ENCODE results near the gene E2F2.

E2F2 gene

DNA sequence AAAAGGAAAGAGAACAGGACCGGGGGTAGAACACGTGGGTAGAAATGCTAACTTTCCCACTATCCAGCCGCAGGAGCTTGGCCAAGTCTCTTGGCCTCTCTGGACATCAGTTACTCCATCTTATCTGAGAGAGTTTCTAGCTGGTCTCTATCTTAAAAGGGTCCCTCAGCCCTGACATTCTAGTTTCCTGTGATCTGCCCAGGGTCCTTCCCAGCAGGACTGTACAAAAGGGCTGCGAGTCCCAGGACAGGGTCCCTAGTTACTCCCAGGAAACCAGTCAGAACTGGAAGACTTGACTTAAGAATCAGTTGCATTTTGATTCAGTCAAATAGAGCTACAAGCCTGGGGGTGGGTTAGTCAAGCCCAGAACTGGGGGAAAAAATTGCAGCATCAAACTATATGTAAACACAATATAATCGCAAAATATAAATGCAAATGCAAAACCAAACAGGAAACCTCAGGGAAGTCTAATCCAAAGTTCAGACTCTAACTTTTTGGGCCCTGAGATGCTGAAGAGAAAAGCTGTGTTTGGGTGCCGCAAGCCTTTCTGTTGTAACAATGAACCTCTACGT, 49.9 kb downstream of the E2F2 start:
- no peak for DNase-seq

DNA sequence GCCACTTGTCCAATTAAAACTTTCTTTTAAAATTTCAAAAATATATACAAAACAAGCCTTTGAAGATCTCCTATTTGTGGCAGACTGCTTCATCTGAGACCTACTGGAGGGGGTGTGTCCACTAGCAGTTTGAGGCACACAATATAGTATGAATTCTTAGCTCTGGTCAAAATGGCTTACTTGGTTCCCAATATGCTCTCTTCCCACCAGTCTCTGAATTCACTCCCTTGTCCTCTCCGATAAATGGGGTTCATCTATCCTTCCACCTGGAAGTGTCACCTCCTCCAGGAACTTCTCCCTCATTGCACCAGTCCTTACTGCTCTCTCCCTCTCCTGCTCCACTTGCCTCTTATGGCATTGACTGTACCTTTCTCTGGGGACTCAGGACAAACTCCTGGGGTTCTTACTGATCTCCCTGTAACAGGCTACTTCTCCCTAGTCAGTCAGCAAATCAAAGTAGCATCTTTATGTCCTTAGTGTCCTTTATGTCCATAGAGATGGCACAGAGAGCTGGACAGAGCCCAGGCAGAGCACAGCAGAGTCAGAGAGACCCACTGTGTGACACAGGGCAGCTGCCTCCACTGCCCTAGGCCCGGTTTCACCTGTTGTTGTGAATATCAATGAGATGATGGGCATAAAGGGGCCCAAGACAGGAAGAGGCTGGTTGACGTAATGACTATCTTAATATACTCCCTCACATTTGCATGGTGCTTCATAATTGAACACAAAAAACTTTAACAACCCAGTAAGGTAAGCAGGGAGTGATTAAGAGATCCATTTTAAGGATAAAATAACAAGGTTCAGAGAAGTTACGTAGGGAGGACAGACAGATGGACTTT, 50.6 kb downstream of the E2F2 start:
- DNase-seq, result no peak

DNA sequence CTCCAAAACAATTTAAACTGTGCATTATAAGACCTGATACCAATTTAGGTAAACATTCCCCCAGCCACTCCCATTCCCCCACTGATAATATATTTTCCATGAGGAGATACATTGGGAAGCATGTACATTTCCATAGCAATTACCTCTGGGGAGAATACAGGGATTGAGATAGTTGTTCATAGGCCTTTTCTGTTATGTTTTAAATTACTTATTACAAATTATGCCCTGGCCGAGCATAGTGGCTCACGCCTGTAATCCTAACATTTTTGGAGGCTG, 51.4 kb downstream of the E2F2 start:
- DNase-seq, result no peak

DNA sequence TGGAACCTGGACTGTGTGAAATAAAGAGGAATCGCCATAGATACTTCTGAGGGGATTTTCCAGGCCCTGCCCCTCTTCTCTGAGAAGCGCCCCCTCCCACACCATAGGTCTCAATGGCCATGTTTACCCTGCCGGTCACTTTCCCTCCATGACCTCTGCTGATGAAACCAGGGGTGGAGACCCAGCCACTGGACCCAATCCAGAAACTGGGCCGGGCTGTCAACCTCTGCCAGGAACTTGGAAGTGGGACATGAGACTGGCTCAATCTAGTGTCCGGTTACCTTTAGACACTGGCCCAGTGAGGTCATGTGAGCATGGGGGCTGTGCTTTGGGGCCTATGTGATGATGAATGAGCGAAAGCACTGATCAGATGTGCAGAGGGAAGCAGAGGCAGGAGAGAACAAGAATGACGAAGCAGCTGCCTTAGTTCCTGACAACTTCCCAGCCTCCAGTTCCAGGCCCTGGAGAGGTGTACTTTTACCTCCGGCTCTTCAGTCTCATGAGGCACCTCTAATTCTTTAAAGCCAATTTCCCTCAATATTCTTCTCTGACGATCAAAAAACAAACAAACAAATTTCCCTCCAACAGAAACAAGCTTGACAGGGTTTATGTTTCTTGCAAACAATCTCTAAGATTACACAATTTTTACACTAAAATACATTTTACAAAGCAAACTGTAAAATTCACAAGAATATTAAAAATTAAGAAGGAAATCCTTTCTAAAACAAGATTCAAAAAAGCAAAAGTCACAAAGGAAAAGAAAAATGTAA, 52.0 kb downstream of the E2F2 start:
- DNase-seq, result no peak

DNA sequence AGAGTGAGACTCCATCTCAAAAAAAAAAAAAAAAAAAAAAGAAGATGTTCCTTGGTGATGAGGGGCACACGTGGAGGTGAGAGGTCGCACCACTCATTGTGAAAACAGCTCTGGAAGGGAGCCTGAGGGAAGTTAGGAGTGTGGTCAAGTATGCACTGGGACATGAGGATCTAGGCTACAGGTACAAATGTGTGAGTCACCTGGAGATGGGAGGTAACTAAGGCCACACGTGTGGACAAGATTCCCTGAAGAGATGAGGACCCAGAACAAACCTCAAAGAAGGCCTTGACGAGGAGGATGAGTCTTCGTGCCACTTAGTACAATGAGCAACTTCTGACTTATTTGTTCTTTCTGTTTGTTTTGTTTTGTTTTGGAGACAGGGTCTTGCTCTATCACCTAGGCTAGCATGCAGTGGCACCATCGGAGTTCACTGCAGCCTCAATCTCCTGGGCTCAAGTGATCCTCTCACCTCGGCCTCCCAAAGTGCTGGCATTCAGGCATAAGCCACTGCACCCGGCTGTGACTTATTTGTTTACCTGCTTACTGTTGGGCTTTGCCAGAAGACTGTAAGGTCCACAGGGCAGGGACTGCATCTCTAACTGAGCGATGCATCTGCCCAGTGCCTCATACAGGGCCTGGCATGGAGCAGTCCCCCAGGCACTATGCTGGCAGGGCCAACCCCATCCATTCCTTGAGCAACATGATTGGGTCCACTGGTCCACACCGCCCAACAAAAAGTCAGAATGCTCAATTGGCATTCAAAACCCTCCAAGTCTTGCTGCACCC, 53.5 kb downstream of the E2F2 start:
- DNase-seq, result no peak

DNA sequence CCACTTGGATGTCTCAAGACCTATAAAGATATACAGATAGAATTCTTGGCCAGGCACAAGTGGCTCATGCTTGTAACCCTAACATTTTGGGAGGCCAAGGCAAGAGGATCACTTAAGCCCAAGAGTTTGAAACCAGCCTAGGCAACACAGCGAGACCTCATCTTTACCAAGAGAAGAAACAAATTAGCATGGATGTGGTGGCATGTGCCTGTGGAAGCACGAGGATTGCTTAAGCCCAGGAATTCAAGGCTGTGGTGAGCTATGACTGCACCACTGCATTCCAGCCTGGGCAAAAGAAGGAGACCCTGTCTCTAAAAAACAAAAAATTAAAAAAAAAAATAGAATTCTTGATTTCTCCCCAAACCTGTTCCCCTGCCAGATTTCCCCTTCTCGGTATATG, 55.4 kb downstream of the E2F2 start:
- no peak for DNase-seq

DNA sequence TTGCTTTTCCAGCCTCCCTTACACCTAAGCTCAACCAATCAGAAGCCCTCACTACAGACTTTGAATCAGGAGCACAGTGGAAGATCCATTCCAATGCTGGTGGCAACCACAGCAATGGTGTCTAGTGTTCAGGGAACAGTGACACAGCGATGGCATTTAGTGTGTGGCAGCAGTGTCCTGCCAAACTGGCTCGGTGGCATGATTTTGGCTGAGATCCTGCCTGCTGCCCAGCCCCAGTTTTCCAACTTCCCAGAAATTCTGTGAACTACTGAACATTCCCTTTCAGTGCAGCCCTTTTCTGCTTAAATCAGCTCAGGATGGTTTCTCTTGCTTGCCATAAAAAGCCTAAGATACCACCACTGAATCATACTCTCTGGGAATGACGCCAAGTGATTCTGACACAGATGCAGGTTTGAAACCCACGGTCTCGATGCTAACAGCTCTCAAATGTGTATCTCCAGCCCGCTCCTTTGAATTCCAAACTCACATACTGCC, 55.9 kb downstream of the E2F2 start:
- no peak for DNase-seq

DNA sequence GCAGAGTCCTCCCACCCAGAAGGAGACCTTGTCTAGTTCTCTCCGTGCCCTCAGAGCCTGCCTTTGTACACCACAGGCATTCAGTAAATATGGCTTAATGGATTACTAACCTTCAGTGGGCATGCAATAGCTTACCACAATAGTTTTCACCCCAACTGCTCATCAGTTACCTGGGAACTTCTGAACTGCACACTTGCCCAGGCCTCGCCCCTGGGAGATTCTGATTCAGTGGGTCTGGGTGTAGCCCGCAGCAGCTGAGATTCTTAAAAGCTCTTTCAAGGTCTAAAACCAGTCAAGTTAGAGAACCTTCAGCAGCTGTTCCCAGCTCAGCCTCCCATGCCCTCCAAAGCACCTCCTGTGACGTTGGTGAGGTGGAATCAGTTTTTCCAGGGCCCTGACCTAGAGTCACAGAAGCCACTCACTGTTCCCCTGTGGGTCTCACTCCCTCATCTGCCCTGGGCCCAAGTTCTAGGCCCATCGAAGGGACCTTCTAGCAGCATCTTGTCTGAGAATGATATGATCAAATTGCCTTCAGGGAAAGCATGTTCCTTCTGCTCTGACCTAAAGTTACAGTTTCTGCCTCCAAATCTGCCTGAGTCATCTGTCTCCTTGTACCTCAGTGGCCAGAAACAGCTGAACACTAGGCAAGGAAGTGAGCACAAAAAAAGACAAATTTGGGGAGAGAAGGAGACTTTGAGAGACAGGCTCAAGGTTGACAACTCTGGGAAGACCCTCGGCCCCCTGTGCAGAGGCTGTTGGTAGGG, 57.8 kb downstream of the E2F2 start:
- DNase-seq, result no peak

DNA sequence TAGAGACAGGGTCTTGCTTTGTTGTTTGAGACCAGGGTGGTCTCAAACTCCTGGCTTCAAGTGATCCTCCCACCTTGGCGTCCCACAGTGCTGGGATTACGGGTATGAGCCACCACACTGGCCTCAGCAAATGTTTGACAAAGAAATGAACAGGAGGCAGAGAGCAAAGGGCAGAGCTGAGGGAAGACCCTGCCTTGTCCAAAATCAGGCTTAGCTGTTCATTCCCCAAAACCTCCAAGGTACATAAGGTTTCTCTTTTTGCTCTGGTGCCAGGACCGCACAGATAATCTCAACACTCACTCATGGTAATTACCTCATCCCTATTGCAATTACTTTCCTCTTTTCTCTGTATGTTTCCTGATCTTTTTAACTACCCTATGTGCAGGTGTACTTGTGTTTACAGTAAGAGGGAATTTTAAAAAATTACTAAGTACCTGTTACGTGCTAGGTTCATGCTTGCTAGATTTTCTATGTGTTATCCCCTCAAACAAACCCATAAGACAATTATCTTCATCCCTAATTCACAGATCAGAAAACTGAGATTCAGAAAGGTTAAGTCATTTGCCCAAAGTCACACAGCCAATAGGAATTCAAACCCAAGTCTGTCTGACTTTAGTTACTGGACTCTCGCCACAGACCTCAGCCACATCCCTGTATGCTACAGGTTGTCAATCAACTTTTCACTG, 58.5 kb downstream of the E2F2 start:
- DNase-seq, result no peak

DNA sequence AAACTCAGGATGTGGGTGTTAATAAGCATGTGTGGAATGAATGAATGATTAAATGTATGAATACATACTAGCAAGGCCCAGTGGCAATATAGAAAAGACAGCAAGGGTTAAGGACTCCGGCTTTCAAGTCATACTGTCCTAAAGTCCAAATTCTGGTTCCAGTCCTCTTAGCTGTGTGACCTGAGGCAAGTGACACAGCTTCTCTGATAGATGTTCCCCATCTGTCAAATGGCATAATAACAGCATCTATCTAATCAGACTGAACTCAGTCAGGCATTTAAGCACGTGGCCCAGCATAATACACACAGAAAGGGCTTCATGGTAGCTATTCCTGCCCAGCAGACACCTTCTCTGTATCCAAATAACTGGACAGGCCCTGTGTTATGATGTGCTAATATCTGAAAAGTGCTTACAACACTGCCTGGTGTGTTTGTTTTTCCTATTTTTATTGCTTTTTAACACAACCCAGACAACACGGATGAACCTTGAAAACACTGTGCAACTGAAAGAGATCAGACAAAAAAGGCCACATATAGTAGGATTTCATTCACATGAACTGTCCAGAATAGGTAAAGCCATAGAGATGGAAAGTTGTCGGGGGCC, 59.5 kb downstream of the E2F2 start:
- no peak for DNase-seq

DNA sequence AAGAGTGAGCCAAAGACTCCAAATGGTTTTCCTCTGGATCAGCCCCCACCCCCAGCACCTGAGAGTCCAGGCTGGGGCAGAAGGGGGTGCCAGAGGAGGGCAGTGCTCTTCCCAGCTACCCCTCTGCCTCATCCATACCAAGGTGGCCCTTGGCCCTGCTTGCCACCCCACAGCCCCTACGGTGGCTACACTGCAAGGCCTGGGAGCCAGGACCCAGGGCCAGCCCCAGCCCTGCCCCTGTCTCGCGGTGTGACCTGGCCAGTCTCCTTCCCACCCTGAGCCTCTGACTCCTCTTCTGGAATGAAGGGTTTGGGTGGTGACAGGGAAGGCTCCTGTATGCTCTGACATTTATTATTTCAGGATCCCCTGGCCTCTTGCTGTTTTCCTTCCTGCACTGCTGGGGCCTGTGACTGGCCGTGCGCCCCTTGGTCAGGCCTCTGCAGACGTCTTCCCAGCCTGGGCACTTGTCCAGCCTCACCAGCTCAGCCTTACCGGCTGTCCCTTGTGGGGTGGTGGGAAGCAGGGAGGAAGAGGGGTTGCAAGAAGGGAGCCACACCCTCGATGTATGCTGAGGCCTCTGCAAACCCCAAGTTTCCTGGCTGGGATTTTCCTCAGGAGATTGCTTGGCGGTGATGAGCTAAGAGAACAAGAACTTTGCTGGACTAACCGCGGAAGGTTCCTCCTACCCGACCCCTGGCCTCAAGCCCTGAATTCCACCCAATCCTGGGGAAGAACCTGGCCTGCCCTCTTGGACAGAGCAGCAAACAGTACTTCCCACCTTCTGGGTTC, 60.6 kb downstream of the E2F2 start:
- no peak for DNase-seq

DNA sequence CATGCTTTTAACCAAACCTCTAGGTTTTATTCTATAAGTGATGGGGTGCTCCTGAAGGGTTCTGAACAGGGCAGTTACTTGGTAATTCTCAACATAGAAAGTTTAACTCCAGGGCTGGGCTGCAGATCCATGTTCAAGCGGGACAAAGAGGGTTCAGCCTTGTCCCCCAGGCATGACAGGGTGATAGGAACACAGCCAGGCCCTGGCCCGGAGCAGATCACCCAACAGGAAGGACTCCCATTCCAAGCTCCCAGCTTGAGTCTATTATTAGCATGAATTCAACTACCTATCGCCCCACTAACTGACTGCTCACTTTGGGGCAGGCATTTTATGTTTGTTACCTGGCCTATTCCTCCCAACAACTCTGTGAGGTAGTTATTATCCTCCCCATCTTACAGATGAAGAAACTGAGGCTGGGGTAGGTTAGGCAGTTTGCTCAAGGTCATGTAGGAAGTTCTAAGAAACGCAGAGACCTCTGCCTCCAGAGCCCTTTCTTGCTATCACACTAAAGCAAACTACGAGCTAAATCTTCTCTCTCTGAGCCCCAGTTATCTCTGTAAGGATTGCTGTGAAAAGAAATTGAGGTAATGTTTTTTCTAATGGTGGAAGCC, 61.6 kb downstream of the E2F2 start:
- DNase-seq, result no peak

DNA sequence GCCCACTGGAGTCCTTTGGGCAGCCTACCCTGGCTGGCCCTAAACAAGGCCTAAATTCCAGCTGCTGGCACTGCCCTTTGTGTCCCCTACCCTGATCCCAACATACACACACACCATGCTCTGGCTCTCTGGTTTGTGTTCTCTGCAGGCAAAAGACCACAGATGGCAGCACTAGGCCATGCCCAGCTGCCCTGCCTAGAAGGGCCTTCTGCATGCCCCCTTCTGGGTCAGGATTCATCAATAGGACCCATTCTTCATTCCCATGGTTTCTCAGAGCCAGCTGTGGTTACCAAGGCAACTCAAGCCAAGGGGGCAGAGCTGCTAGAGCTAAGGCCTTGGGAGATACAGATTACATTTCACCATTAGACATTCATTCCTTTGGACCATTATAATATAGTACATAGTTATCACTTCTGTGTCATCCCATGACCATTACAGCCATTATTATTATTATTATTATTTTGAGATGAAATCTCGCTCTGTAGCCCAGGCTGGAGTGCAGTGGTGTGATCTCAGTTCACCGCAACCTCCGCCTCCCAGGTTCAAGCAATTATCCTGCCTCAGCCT, 64.5 kb downstream of the E2F2 start:
- DNase-seq, result no peak

DNA sequence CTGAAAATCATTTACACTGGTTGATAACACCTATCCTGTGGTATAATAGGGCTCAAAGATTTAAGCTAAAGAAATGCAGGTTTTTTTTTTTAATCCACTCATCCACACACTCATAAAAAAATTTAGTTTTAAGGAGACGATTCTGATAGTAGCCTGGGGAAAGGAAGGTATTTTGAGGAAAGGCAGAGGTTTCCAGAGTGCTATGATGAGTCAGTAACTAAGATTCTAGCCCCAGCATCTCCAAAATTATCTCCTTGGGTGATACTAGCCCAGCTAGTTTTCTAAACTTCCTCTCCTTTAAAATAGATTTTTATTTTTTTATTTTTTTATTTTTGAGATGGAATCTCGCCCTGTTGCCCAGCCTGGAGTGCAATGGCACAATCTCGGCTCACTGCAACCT, 67.7 kb downstream of the E2F2 start:
- no peak for DNase-seq

DNA sequence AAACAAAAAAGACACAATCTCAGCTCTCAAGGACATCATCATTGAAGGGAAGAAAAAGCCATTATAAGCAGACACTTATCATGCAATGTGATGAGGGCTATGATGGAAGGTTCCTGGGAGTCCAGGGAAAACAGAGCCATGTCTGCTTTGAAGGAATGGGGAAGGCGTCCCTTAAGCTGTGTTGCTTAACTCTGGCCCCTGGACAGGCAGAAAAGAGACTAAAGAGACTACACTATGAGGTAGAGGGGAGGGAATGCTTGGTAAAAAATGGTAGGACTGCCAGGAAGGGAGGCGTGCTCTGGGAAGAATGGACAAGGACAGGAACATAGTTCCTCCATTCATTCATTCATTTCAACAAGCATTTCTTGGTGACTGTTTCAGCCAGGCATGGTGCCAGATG, 68.3 kb downstream of the E2F2 start:
- no peak for DNase-seq

DNA sequence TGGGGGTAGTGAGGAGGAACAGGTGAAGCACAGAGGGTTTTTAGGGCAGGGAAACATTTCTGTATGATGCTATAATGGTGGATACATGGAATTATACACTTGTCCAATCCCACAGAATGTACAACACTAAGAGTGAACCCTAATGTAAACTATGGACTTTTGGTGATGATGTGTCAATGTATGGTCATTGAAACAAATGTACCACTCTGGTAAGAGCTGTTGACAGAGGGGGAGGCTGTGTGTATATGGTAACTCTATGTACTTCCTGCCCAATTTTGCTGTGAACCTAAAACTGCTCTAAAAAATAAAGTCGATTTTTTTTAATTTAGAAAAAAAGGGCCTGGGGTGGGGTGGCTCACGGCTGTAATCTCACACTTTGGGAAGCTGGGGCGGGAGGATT, 70.0 kb downstream of the E2F2 start:
- DNase-seq, result no peak

DNA sequence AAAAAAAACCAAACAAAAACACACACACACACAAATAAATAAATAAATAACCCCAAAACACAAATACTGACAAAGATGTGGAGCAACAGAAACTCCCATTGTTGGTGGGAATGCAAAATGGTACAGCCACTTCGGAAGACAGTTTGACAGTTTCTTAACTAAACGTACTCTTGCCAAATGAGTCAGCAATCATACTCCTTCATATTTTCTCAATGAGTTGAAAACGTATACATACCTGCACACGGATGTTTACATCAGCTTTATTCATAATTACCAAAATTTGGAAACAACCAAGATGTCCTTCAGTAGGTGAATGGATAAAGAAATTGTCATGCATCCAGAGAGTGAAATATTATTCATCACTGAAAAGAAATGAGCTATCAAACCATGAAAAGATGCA, 70.5 kb downstream of the E2F2 start:
- DNase-seq, result no peak

DNA sequence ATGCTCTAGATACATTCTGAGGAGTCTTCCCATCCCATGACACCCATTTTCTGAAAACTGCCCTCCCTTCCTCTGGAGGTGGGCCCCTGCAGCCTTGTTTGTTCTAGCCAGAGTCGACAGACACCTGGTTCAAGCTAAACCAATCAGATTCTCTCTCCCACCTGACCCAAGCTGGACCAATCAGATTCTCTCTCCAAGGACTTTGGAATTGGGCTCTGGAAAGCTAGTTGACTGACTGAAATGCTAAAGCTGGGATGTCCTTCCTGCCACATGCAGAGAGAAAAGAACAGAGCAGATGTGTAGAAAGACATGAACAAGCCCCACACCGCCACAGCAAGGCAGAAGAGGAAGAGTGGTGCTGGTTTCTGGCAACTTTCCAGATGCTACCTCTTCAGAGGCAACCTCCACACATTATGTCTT, 71.7 kb downstream of the E2F2 start:
- DNase-seq, result no peak
